ENCODE results near the gene MAP2K1. TPM values are rescaled to one million over a fixed set of nuclear protein-coding genes. Genes with fewer than 3 reads are reported as not detected.

Gene MAP2K1
- total RNA-seq, 1 experiment from 2014 or later, result 63.7 TPM

DNA sequence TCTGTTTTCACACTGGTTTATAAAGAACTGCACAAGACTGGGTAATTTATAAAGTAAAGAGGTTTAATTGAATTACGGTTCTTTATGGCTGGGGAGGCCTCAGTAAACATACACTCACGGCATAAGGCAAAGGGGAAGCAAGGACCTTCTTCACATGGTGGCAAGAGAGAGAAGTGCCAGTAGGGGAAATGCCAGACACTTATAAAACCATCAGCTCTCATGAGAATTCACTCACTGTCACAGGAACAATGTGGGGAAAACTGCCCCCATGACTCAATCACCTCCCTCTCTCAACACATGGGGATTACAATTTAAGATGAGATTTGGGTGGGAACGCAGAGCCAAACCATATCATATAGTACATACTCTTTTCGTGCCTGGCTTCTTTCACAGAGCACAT, 42.4 kb downstream of the MAP2K1 start:
- TF ChIP-seq, protein P1, sequence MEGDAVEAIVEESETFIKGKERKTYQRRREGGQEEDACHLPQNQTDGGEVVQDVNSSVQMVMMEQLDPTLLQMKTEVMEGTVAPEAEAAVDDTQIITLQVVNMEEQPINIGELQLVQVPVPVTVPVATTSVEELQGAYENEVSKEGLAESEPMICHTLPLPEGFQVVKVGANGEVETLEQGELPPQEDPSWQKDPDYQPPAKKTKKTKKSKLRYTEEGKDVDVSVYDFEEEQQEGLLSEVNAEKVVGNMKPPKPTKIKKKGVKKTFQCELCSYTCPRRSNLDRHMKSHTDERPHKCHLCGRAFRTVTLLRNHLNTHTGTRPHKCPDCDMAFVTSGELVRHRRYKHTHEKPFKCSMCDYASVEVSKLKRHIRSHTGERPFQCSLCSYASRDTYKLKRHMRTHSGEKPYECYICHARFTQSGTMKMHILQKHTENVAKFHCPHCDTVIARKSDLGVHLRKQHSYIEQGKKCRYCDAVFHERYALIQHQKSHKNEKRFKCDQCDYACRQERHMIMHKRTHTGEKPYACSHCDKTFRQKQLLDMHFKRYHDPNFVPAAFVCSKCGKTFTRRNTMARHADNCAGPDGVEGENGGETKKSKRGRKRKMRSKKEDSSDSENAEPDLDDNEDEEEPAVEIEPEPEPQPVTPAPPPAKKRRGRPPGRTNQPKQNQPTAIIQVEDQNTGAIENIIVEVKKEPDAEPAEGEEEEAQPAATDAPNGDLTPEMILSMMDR (IDR thresholded peaks at IDR 0.05; ENCODE audit: insufficient read depth in 1 of 2, low read depth in 1 of 2, low read length in 1 of 2, severe bottlenecking in 1 of 2, unreplicated experiment in 1 of 2), result no peak
- intact Hi-C loops (cut with micrococcal nuclease; ENCODE audit: unreplicated experiment), result no loop called here

DNA sequence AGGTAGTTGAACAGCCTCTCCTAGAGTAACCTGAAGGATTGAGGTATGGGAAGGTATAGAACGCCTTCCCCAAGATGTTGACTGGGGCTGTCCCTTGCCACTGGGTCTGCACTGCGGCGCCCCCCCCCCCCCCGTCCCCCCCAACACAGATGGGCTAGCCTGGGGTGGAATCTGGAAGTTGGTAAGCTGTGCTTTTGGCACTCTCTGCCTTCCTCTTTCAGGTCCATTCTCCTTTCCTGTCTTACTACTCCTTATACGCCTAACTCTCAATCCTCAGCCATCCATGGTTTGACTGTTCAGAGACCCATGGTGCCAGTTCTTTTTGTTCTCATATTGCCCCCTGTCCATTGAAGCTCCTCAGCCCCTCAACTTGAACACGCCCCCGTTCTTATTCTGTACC, 42.8 kb downstream of the MAP2K1 start:
- no peaks in the 10 kb centered on the region for H3K36me3 Mint-ChIP-seq (ENCODE audit: insufficient read depth, unreplicated experiment)
- no peak overlapping the region for H3K4me3 ChIP-seq (ENCODE audit: low read depth, low read length)
- no peaks in the 10 kb centered on the region for H3K36me3 ChIP-seq (ENCODE audit: control insufficient read depth, insufficient read depth, low read length)
- H3K4me1 ChIP-seq, result no peaks in the 10 kb centered on the region
- H3K9me3 ChIP-seq, result no peaks in the 10 kb centered on the region
- ChIA-PET CTCF (no interaction called here), POLR2A (no interaction called here)
- no peak overlapping the region for H3K4me3 Mint-ChIP-seq (ENCODE audit: unreplicated experiment)
- intact Hi-C loops (cut with micrococcal nuclease; ENCODE audit: unreplicated experiment), result no loop called here
- TF ChIP-seq, protein P1 (IDR thresholded peaks at IDR 0.05; ENCODE audit: insufficient read depth in 1 of 2, low read depth in 1 of 2, low read length in 1 of 2, severe bottlenecking in 1 of 2, unreplicated experiment in 1 of 2), result no peak
- DNase-seq, result no peak
- H3K27me3 ChIP-seq (replicated peaks; ENCODE audit: control insufficient read depth, insufficient read depth, low read length), result no peaks in the 10 kb centered on the region
- BruUV-seq (replicated peaks), result no TSS peak
- no peaks in the 10 kb centered on the region for H3K4me1 Mint-ChIP-seq (ENCODE audit: low read depth, unreplicated experiment)
- H3K27ac Mint-ChIP-seq (ENCODE audit: unreplicated experiment), result no peak overlapping the region
- H3K27me3 Mint-ChIP-seq (ENCODE audit: insufficient read depth, unreplicated experiment), result no peaks in the 10 kb centered on the region
- no peaks in the 10 kb centered on the region for H3K9me3 Mint-ChIP-seq (ENCODE audit: unreplicated experiment)

More for the DNA sequence above, 42.4 kb downstream of the MAP2K1 start:
- no peak overlapping the region for H3K27ac Mint-ChIP-seq (ENCODE audit: unreplicated experiment)
- H3K4me1 Mint-ChIP-seq (ENCODE audit: low read depth, unreplicated experiment), result no peaks in the 10 kb centered on the region
- Histone ChIP-seq H3K4me3 (ENCODE audit: low read depth, low read length) (no peak overlapping the region), H3K9me3 (no peaks in the 10 kb centered on the region), H3K36me3 (ENCODE audit: control insufficient read depth, insufficient read depth, low read length) (no peaks in the 10 kb centered on the region), H3K4me1 (no peaks in the 10 kb centered on the region), H3K27me3 (replicated peaks; ENCODE audit: control insufficient read depth, insufficient read depth, low read length) (no peaks in the 10 kb centered on the region)
- H3K4me3 Mint-ChIP-seq (ENCODE audit: unreplicated experiment), result no peak overlapping the region
- POLR2A ChIA-PET, result no interaction called here
- no peak for DNase-seq
- no TSS peak for BruUV-seq (replicated peaks)
- H3K36me3 Mint-ChIP-seq (ENCODE audit: insufficient read depth, unreplicated experiment), result no peaks in the 10 kb centered on the region
- CTCF ChIA-PET, result no interaction called here
- no peaks in the 10 kb centered on the region for H3K27me3 Mint-ChIP-seq (ENCODE audit: insufficient read depth, unreplicated experiment)
- H3K9me3 Mint-ChIP-seq (ENCODE audit: unreplicated experiment), result no peaks in the 10 kb centered on the region

DNA sequence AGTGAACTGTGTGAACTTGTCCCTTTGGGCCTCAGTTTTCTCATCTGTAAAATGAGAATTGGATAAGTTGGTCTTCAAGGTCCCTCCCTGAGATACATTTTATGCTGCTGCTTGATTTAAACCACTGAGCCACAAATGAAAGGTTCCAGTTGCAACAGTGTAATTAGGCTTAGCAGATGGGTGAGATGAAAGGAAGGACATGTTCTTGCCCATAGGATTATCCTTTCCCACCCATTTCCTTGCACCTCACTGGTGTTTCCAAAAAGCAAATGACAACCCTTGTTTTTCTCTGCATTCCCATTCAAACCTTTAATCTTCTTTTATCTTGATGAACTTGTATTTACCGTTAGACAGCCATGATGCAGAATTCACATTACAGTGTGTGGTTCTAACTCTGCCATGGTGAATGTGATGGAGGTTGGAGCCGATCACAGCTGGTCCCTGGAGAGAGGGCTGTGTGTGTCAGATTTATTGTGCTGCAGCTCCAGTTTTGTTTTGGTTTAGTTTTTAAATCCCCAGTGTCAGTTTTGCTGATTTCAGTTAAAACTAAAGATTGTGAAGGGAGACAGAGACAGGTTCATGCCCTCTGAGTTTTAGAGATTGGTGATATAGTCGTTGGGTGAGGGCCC, 44.0 kb downstream of the MAP2K1 start:
- H3K27ac Mint-ChIP-seq (ENCODE audit: unreplicated experiment), result no peak overlapping the region
- H3K9me3 ChIP-seq, result no peaks in the 10 kb centered on the region
- no peak overlapping the region for H3K4me3 ChIP-seq (ENCODE audit: low read depth, low read length)
- no peak for DNase-seq
- H3K27me3 ChIP-seq (replicated peaks; ENCODE audit: control insufficient read depth, insufficient read depth, low read length), result no peaks in the 10 kb centered on the region
- peaks cover 9% of the 10 kb centered on the region for H3K36me3 Mint-ChIP-seq (ENCODE audit: insufficient read depth, unreplicated experiment)
- CTCF ChIA-PET, result no interaction called here
- BruUV-seq (replicated peaks), result no TSS peak
- H3K36me3 ChIP-seq (ENCODE audit: control insufficient read depth, insufficient read depth, low read length), result no peaks in the 10 kb centered on the region
- H3K4me1 Mint-ChIP-seq (ENCODE audit: low read depth, unreplicated experiment), result no peaks in the 10 kb centered on the region
- H3K4me1 ChIP-seq, result no peaks in the 10 kb centered on the region
- no peaks in the 10 kb centered on the region for H3K27me3 Mint-ChIP-seq (ENCODE audit: insufficient read depth, unreplicated experiment)
- intact Hi-C loops (cut with micrococcal nuclease; ENCODE audit: unreplicated experiment), result no loop called here
- TF ChIP-seq, protein P1 (IDR thresholded peaks at IDR 0.05; ENCODE audit: insufficient read depth in 1 of 2, low read depth in 1 of 2, low read length in 1 of 2, severe bottlenecking in 1 of 2, unreplicated experiment in 1 of 2), result no peak
- no peak overlapping the region for H3K4me3 Mint-ChIP-seq (ENCODE audit: unreplicated experiment)
- H3K9me3 Mint-ChIP-seq (ENCODE audit: unreplicated experiment), result no peaks in the 10 kb centered on the region
- POLR2A ChIA-PET, result no interaction called here

Data from Caco-2 (cell line).